HCT116 (cell line): Measurements from ENCODE around the gene CADPS2. TPM values are rescaled to one million over a fixed set of nuclear protein-coding genes. Genes with fewer than 3 reads are reported as not detected.

Experiments used
- ATAC-seq: fragments of 200-7000 bp; cut with Tn5 transposase; 2 replicates; pipeline ENCODE4 v1.9.1; 2020; ENCODE audit warnings: mild to moderate bottlenecking, moderate library complexity
- BruUV-seq: library from RNA; stranded (reverse); fragments of 400-500 nt; replicated peaks from 2 replicates; lab custom pipeline; 2021; lab: Mats Ljungman, UMichigan
- CTCF ChIA-PET: fragments of 300-600 bp; sonication (Branson Sonifier 250); formaldehyde crosslinking; loops from one replicate; lab custom pipeline; 2021; ENCODE audit warnings: antibody characterized with exemption; lab: Charles Lee
- POLR2A ChIA-PET: fragments of 300-600, 350-600 bp; sonication (Branson Sonifier 250); formaldehyde crosslinking; loops from one replicate; lab custom pipeline; 2021; ENCODE audit warnings: antibody characterized with exemption; lab: Charles Lee
- RAD21 ChIA-PET, 2 experiments: fragments of 300-600 bp; sonication (Branson Sonifier 250); formaldehyde crosslinking; loops; one replicate each; lab custom pipeline; 2023; ENCODE audit warnings: low total read pairs in 2 of 2; ENCODE audit not compliant: uncharacterized antibody in 2 of 2, unreplicated experiment in 2 of 2, low non-redundant PET in 1 of 2; lab: Charles Lee
- DNase-seq: peaks from one replicate; pipeline ENCODE4 v3.0.0-alpha.2; 2010; ENCODE audit warnings: low read depth, low spot score
- H2AFZ ChIP-seq: fragments of 200-600 bp; shearing (Covaris generic), sonication (generic); 2 replicates; pipeline ENCODE4 v1.6.1; 2017; ENCODE audit warnings: low read depth, mixed run types, mixed read lengths, antibody characterized with exemption, low read length; ENCODE audit not compliant: poor library complexity, severe bottlenecking
- H3K27ac ChIP-seq: 2 replicates; pipeline ENCODE4 v1.5.1; 2012; ENCODE audit warnings: low read depth, low read length
- H3K27me3 ChIP-seq: fragments of 200-600 bp; sonication (generic); 2 replicates; pipeline ENCODE4 v1.6.1; 2016; ENCODE audit warnings: mixed run types, low read length, mixed read lengths; ENCODE audit not compliant: insufficient read depth
- H3K36me3 ChIP-seq, 2 experiments: fragments of 200-500 bp in 1 of 2; fragments of 200-600 bp in 1 of 2; sonication (Bioruptor generic) in 1 of 2; sonication (generic) in 1 of 2; 2 replicates each; pipeline versions ENCODE4 v1.5.1 to v1.6.1; 2014 to 2016; ENCODE audit warnings: low read length in 2 of 2, inconsistent platforms in 1 of 2, mixed read lengths in 1 of 2, mixed run types in 1 of 2; ENCODE audit not compliant: insufficient read depth in 2 of 2, control insufficient read depth in 1 of 2
- H3K4me1 ChIP-seq, 2 experiments: fragments of 200-600 bp in 1 of 2; sonication (generic) in 1 of 2; 2 replicates each; pipeline versions ENCODE4 v1.5.1 to v1.6.1; 2012 to 2017; ENCODE audit warnings: low read length in 2 of 2, inconsistent platforms in 1 of 2, mild to moderate bottlenecking in 1 of 2, mixed read lengths in 1 of 2, mixed run types in 1 of 2, moderate library complexity in 1 of 2; ENCODE audit not compliant: insufficient read depth in 2 of 2, control insufficient read depth in 1 of 2
- H3K4me2 ChIP-seq: fragments of 200-600 bp; sonication (generic); 2 replicates; pipeline ENCODE4 v1.6.1; 2017; ENCODE audit warnings: mixed run types, low read length, mixed read lengths
- H3K4me3 ChIP-seq, 2 experiments: fragments of 200-600 bp in 1 of 2; sonication (generic) in 1 of 2; replicated peaks in 1 of 2; 2 replicates each; pipeline ENCODE4 v1.5.1; 2011 to 2016; ENCODE audit warnings: low read length in 2 of 2, control low read depth in 1 of 2, low read depth in 1 of 2, mild to moderate bottlenecking in 1 of 2, mixed read lengths in 1 of 2, mixed run types in 1 of 2
- H3K79me2 ChIP-seq: fragments of 200-600 bp; sonication (generic); 2 replicates; pipeline ENCODE4 v1.6.1; 2017; ENCODE audit warnings: mild to moderate bottlenecking, mixed run types, low read length, moderate library complexity, mixed read lengths; ENCODE audit not compliant: insufficient read depth
- H3K9ac ChIP-seq: fragments of 200-600 bp; sonication (generic); 2 replicates; pipeline ENCODE4 v1.6.1; 2016; ENCODE audit warnings: low read length, mixed read lengths
- H3K9me2 ChIP-seq: fragments of 200-600 bp; sonication (generic), shearing (Covaris generic); 2 replicates; pipeline ENCODE4 v1.6.1; 2017; ENCODE audit warnings: mixed run types, mild to moderate bottlenecking, moderate library complexity; ENCODE audit not compliant: insufficient read depth
- H3K9me3 ChIP-seq, 2 experiments: fragments of 200-500 bp in 1 of 2; fragments of 200-600 bp in 1 of 2; sonication (Bioruptor generic) in 1 of 2; sonication (generic) in 1 of 2; 2 replicates each; pipeline ENCODE4 v1.6.1; 2014 to 2017; ENCODE audit warnings: low read length in 2 of 2, mixed read lengths in 2 of 2, inconsistent platforms in 1 of 2, low read depth in 1 of 2, mild to moderate bottlenecking in 1 of 2, mixed run types in 1 of 2, moderate library complexity in 1 of 2; ENCODE audit not compliant: control insufficient read depth in 1 of 2, insufficient read depth in 1 of 2
- H4K20me1 ChIP-seq: fragments of 200-600 bp; sonication (generic), shearing (Covaris generic); 2 replicates; pipeline ENCODE4 v1.6.1; 2017; ENCODE audit warnings: mixed run types, mild to moderate bottlenecking, moderate library complexity; ENCODE audit not compliant: insufficient read depth
- CEBPB ChIP-seq: IDR thresholded peaks from 2 replicates; pipeline ENCODE4 v1.6.1; 2012; ENCODE audit warnings: low read depth
- ELF1 ChIP-seq: IDR thresholded peaks from 2 replicates; pipeline ENCODE4 v1.6.1; 2012; ENCODE audit warnings: low read depth, borderline replicate concordance
- EZH2 ChIP-seq: fragments of 200-600 bp; sonication (generic); IDR thresholded peaks from 2 replicates; pipeline ENCODE4 v1.6.1; 2017; ENCODE audit warnings: antibody characterized with exemption, mixed run types
- EZH2phosphoT487 ChIP-seq: fragments of 200-600 bp; IDR thresholded peaks from 2 replicates; pipeline ENCODE4 v1.6.1; 2018; ENCODE audit warnings: antibody characterized with exemption, borderline replicate concordance
- FOSL1 ChIP-seq: IDR thresholded peaks from 2 replicates; pipeline ENCODE4 v1.6.1; 2012; ENCODE audit warnings: low read depth
- JUND ChIP-seq: IDR thresholded peaks from 2 replicates; pipeline ENCODE4 v1.6.1; 2012
- POLR2AphosphoS5 ChIP-seq: IDR thresholded peaks from 2 replicates; pipeline ENCODE4 v1.6.1; 2011; ENCODE audit warnings: mild to moderate bottlenecking, low read depth, low read length, moderate library complexity
- RAD21 ChIP-seq: IDR thresholded peaks from 2 replicates; pipeline ENCODE4 v1.6.1; 2012; ENCODE audit warnings: low read depth, mild to moderate bottlenecking
- SIN3A ChIP-seq: IDR thresholded peaks from 2 replicates; pipeline ENCODE4 v1.6.1; 2012; ENCODE audit warnings: low read depth
- SP1 ChIP-seq: IDR thresholded peaks from 2 replicates; pipeline ENCODE4 v1.6.1; 2012; ENCODE audit warnings: low read depth
- TCF7L2 ChIP-seq: IDR thresholded peaks from 2 replicates; pipeline ENCODE4 v1.7.0; 2011; ENCODE audit warnings: borderline replicate concordance, inconsistent platforms; ENCODE audit not compliant: insufficient read depth, insufficient read length; ENCODE audit errors: extremely low read depth
- YY1 ChIP-seq: IDR thresholded peaks from 2 replicates; pipeline ENCODE4 v1.6.1; 2011; ENCODE audit warnings: low read length, low read depth, moderate library complexity, mild to moderate bottlenecking; ENCODE audit not compliant: insufficient replicate concordance; ENCODE audit errors: extremely low read depth
- intact Hi-C: fragments of 100-400 bp; cut with micrococcal nuclease; formaldehyde crosslinking; loops from 2 replicates; pipeline ENCODE4 v1.10.0; 2022
- total RNA-seq: library from RNA; stranded (reverse); gene quantifications from one replicate; pipeline ENCODE4 v1.2.1, GENCODE V29; 2021; ENCODE audit not compliant: unreplicated experiment
- TF ChIP-seq, protein P1 (sequence below), 3 experiments: fragments of 200-600 bp in 1 of 3; sonication (generic) in 1 of 3; IDR thresholded peaks in 2 of 3; conservative IDR thresholded peaks in 1 of 3; 2 replicates each; pipeline ENCODE4 v1.5.1; 2012 to 2017; ENCODE audit warnings: low read depth in 2 of 3, low read length in 2 of 3, antibody characterized with exemption in 1 of 3, borderline replicate concordance in 1 of 3, control low read depth in 1 of 3, mild to moderate bottlenecking in 1 of 3, mixed read lengths in 1 of 3, mixed run types in 1 of 3, moderate library complexity in 1 of 3; ENCODE audit not compliant: insufficient read depth in 1 of 3
- TF ChIP-seq, protein P2 (sequence below): IDR thresholded peaks from 2 replicates; pipeline ENCODE4 v1.6.1; 2012
- TF ChIP-seq, protein P3 (sequence below): IDR thresholded peaks from 2 replicates; pipeline ENCODE4 v1.6.1; 2011; ENCODE audit warnings: mild to moderate bottlenecking, low read length, moderate library complexity; ENCODE audit not compliant: insufficient replicate concordance; ENCODE audit errors: extremely low read depth
- TF ChIP-seq, protein P4 (sequence below): IDR thresholded peaks from 2 replicates; pipeline ENCODE4 v1.6.1; 2012

Gene CADPS2
- total RNA-seq, 1 experiment from 2014 or later: 7.5 TPM

DNA sequence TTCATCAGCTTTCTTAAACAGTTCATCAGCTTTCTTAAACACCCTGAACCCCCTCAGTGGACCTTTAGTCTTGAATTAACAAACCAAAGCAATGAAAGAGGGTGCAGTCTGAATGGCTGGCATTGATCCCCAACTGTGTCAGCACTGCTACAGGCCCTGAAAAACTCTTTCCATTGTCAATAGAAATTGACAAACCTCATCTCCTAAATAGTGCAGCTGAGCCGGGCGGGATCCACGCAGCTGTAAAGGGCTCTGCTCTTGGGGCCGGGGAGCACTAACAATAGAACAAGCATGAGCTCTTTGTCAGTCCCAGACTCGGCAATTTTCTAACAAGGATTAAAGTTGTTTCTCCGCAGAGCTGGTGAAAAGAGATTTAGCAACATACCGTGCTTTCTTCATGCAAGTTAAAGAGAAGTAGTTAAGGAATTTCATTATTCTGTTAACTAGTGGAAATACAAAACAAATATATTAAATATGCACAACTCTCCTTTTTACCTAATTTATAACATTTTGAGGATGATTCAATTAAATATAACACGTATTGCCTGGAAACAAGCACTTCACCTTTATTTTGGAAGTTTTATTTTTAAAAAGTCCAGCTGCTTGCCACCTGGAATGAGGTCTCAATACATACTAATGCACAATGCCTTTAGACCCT is 557.0 kb downstream of the CADPS2 start:
- H2AFZ ChIP-seq: no peak overlapping the region
- H3K79me2 ChIP-seq: no peaks in the 10 kb centered on the region
- ATAC-seq: no peak
- H3K4me2 ChIP-seq: no peak overlapping the region
- ChIA-PET RAD21 (no interaction called here), CTCF (no interaction called here), POLR2A (no interaction called here)
- H3K36me3 ChIP-seq: no peaks in the 10 kb centered on the region
- no peak overlapping the region for H3K9ac ChIP-seq
- DNase-seq: no peak
- TF ChIP-seq EZH2: no peak
- TF ChIP-seq SP1: no peak
- TF ChIP-seq POLR2AphosphoS5: no peak
- no peak for TF ChIP-seq JUND
- TF ChIP-seq SIN3A: no peak
- TF ChIP-seq FOSL1: no peak
- TF ChIP-seq ELF1: no peak
- no peak for TF ChIP-seq EZH2phosphoT487
- TF ChIP-seq YY1: no peak
- TF ChIP-seq, protein P1, sequence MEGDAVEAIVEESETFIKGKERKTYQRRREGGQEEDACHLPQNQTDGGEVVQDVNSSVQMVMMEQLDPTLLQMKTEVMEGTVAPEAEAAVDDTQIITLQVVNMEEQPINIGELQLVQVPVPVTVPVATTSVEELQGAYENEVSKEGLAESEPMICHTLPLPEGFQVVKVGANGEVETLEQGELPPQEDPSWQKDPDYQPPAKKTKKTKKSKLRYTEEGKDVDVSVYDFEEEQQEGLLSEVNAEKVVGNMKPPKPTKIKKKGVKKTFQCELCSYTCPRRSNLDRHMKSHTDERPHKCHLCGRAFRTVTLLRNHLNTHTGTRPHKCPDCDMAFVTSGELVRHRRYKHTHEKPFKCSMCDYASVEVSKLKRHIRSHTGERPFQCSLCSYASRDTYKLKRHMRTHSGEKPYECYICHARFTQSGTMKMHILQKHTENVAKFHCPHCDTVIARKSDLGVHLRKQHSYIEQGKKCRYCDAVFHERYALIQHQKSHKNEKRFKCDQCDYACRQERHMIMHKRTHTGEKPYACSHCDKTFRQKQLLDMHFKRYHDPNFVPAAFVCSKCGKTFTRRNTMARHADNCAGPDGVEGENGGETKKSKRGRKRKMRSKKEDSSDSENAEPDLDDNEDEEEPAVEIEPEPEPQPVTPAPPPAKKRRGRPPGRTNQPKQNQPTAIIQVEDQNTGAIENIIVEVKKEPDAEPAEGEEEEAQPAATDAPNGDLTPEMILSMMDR (IDR thresholded peaks at IDR 0.05 in 2 of 3, conservative IDR thresholded peaks at IDR 0.05 in 1 of 3; ENCODE audit: borderline replicate concordance in 1 of 3, insufficient read depth in 1 of 3, low read depth in 2 of 3, low read length in 2 of 3): no peak
- TF ChIP-seq, protein P2, sequence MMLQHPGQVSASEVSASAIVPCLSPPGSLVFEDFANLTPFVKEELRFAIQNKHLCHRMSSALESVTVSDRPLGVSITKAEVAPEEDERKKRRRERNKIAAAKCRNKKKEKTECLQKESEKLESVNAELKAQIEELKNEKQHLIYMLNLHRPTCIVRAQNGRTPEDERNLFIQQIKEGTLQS: no peak
- TF ChIP-seq, protein P3, sequence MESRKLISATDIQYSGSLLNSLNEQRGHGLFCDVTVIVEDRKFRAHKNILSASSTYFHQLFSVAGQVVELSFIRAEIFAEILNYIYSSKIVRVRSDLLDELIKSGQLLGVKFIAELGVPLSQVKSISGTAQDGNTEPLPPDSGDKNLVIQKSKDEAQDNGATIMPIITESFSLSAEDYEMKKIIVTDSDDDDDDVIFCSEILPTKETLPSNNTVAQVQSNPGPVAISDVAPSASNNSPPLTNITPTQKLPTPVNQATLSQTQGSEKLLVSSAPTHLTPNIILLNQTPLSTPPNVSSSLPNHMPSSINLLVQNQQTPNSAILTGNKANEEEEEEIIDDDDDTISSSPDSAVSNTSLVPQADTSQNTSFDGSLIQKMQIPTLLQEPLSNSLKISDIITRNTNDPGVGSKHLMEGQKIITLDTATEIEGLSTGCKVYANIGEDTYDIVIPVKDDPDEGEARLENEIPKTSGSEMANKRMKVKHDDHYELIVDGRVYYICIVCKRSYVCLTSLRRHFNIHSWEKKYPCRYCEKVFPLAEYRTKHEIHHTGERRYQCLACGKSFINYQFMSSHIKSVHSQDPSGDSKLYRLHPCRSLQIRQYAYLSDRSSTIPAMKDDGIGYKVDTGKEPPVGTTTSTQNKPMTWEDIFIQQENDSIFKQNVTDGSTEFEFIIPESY: no peak
- no peak for TF ChIP-seq RAD21
- no peak for TF ChIP-seq TCF7L2
- TF ChIP-seq, protein P4, sequence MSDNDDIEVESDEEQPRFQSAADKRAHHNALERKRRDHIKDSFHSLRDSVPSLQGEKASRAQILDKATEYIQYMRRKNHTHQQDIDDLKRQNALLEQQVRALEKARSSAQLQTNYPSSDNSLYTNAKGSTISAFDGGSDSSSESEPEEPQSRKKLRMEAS: no peak
- TF ChIP-seq CEBPB: no peak
- H3K27ac ChIP-seq: no peak overlapping the region
- no peaks in the 10 kb centered on the region for H3K9me2 ChIP-seq
- BruUV-seq: no TSS peak
- no peaks in the 10 kb centered on the region for H4K20me1 ChIP-seq
- no peaks in the 10 kb centered on the region for H3K9me3 ChIP-seq
- H3K27me3 ChIP-seq: no peaks in the 10 kb centered on the region
- no peaks in the 10 kb centered on the region for H3K4me1 ChIP-seq
- intact Hi-C loops: no loop called here
- H3K4me3 ChIP-seq: no peak overlapping the region
